Keratinocyte (primary cell): ENCODE measurements around the gene DIPK1B.

Source experiments
- EZH2 ChIP-seq: IDR thresholded peaks from one replicate; pipeline ENCODE4 v1.6.1; 2012; ENCODE audit warnings: inconsistent platforms, mild to moderate bottlenecking, low read length, moderate library complexity
- TF ChIP-seq, protein P1 (sequence below), 3 experiments: IDR thresholded peaks in 1 of 3; conservative IDR thresholded peaks in 1 of 3; optimal IDR thresholded peaks in 1 of 3; 2 replicates in 2 of 3; 3 replicates in 1 of 3; pipeline versions ENCODE3 to v1.5.1; 2011; ENCODE audit warnings: low read length in 3 of 3, mild to moderate bottlenecking in 3 of 3, moderate library complexity in 2 of 3, control low read depth in 1 of 3, inconsistent platforms in 1 of 3; ENCODE audit not compliant: insufficient read depth in 2 of 3; ENCODE audit errors: extremely low read depth in 1 of 3

DNA sequence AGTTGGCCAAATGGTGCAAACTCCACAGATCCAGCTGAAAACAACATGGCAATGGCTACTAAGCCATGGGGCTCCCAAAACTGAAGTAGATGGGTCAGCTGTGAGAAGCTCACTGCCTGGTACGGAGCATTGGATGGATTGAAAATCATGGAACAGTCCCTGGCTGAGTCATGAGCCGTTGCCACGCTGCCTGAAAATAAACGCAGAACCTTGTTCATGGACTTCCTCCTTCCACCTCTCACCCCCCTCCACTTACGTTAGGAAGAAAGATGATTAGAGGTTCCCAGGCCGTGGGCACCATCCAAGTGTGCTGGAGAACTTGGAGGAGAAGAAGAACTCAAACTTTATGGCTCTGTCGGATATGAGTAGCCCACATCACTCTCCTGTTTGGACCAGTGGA is 6.8 kb upstream of the DIPK1B start:
- no peak for TF ChIP-seq EZH2
- TF ChIP-seq, protein P1, sequence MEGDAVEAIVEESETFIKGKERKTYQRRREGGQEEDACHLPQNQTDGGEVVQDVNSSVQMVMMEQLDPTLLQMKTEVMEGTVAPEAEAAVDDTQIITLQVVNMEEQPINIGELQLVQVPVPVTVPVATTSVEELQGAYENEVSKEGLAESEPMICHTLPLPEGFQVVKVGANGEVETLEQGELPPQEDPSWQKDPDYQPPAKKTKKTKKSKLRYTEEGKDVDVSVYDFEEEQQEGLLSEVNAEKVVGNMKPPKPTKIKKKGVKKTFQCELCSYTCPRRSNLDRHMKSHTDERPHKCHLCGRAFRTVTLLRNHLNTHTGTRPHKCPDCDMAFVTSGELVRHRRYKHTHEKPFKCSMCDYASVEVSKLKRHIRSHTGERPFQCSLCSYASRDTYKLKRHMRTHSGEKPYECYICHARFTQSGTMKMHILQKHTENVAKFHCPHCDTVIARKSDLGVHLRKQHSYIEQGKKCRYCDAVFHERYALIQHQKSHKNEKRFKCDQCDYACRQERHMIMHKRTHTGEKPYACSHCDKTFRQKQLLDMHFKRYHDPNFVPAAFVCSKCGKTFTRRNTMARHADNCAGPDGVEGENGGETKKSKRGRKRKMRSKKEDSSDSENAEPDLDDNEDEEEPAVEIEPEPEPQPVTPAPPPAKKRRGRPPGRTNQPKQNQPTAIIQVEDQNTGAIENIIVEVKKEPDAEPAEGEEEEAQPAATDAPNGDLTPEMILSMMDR (optimal IDR thresholded peaks at IDR 0.05 in 1 of 3, IDR thresholded peaks at IDR 0.05 in 1 of 3, conservative IDR thresholded peaks at IDR 0.05 in 1 of 3; ENCODE audit: extremely low read depth in 1 of 3, insufficient read depth in 2 of 3, low read length in 3 of 3), result no peak
